Measurements from ENCODE around the gene TFAP2A. TPM values are rescaled to one million over a fixed set of nuclear protein-coding genes. Genes with fewer than 3 reads are reported as not detected.
A peak's percentile ranks its signal among the peaks of the same experiment; 100 is the strongest.

TFAP2A gene
- total RNA-seq, 2 donors from 2014 or later: 0.12 TPM; not detected in 1

GRCh38 chr6:10412461-10413261, 2.2 kb downstream of the TFAP2A start:
- DNase-seq (ENCODE audit: low spot score): no peak
- no peaks in the 10 kb centered on the region for H3K36me3 ChIP-seq
- peak overlapping the region; percentile 45 to 62 for H3K4me3 ChIP-seq
- no peaks in the 10 kb centered on the region for H3K9me3 ChIP-seq
- H3K27ac ChIP-seq: no peak overlapping the region
- H3K4me1 ChIP-seq: peaks cover 0 to 58% of the 10 kb centered on the region in 2 donors
- peaks cover 63 to 64% of the 10 kb centered on the region in 2 donors for H3K27me3 ChIP-seq
- TF ChIP-seq, protein P1, sequence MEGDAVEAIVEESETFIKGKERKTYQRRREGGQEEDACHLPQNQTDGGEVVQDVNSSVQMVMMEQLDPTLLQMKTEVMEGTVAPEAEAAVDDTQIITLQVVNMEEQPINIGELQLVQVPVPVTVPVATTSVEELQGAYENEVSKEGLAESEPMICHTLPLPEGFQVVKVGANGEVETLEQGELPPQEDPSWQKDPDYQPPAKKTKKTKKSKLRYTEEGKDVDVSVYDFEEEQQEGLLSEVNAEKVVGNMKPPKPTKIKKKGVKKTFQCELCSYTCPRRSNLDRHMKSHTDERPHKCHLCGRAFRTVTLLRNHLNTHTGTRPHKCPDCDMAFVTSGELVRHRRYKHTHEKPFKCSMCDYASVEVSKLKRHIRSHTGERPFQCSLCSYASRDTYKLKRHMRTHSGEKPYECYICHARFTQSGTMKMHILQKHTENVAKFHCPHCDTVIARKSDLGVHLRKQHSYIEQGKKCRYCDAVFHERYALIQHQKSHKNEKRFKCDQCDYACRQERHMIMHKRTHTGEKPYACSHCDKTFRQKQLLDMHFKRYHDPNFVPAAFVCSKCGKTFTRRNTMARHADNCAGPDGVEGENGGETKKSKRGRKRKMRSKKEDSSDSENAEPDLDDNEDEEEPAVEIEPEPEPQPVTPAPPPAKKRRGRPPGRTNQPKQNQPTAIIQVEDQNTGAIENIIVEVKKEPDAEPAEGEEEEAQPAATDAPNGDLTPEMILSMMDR (IDR thresholded peaks at IDR 0.05): no peak

DNA sequence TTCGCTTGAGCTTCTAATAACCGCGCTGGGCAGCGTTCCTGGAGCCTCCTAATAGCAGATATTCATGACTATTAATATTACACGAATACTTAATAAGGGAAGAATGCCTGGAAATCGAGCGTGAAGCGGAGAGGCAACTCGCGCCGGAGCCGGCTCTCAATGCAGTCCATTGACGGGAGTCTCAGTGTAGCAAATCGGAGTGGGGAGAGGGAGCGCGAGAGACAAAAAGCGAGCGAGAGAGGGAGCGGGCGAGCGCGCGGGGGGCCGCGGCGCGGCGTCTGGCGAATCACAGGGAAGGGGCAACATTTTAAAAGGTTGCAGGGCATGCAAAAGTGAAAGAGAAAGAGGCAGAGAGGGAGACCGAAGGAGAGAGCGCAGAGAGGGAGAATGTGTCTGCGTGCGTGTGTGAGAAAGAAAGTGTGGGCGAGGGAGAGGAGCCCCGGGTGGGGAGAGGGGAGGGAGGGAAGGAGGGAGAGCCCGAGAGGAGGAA, 2.9 kb downstream of the TFAP2A start:
- H3K4me3 ChIP-seq: peak overlapping the region; percentile 45 to 62
- DNase-seq (ENCODE audit: low spot score): no peak
- TF ChIP-seq, protein P1 (IDR thresholded peaks at IDR 0.05): no peak
- no peak overlapping the region for H3K27ac ChIP-seq
- H3K9me3 ChIP-seq: no peaks in the 10 kb centered on the region
- peaks cover 58 to 61% of the 10 kb centered on the region in 2 donors for H3K27me3 ChIP-seq
- H3K36me3 ChIP-seq: no peaks in the 10 kb centered on the region
- peaks cover 0 to 55% of the 10 kb centered on the region in 2 donors for H3K4me1 ChIP-seq

- peak overlapping the region; percentile 45 to 62 for H3K4me3 ChIP-seq
- H3K27ac ChIP-seq: no peak overlapping the region
- H3K27me3 ChIP-seq: peaks cover 51 to 56% of the 10 kb centered on the region in 2 donors
- H3K36me3 ChIP-seq: no peaks in the 10 kb centered on the region
- TF ChIP-seq, protein P1 (IDR thresholded peaks at IDR 0.05): no peak
- no peaks in the 10 kb centered on the region for H3K9me3 ChIP-seq
- peaks cover 0 to 48% of the 10 kb centered on the region in 2 donors for H3K4me1 ChIP-seq
- DNase-seq (ENCODE audit: low spot score): no peak
Observed at GRCh38 chr6:10411131-10411970, 3.5 kb downstream of the TFAP2A start.

DNA sequence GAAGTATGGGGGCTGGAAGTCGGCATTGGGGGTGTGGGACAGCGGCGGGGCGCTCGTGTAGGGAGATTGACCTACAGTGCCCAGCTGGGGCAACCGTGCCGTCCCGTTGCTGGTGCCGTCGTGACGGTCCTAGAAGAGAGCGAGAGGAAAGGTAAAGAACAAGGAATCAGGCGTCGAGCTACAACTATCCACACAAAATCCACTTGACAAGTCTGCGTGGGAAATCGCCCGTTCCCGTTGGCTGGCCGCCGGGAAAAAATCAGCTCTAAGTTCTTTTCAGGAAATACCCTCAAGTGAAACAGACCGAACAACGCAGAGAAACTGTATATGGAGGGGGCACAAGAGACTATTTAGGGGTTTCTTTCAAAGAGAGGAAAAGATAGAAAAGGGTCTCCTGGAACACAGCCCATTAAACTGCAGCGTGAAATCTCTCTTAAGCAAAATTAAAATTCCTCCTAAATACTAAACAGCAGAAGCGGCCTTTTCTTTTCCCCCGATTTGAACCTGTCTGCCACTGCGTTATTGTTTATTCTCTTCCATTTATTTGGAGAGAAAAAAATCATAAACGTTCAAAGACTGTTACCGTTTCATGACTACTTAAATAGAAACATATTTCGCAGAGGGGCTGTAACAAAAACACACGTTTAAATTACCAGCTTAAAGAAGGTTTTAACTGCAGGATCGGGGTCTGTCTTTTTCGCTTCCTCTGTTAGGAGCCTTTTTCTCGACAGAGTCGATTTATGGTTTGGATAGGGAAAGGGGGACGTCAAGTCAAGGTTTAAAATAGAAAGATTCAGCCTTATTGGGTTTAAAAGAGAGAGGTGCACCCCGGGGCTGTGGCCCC, 4.4 kb downstream of the TFAP2A start:
- no peaks in the 10 kb centered on the region for H3K36me3 ChIP-seq
- H3K4me3 ChIP-seq: peak overlapping the region in 1 of 2 donors; percentile 62
- H3K27me3 ChIP-seq: peaks cover 48 to 50% of the 10 kb centered on the region in 2 donors
- H3K4me1 ChIP-seq: peaks cover 0 to 46% of the 10 kb centered on the region in 2 donors
- no peak overlapping the region for H3K27ac ChIP-seq
- no peak for DNase-seq (ENCODE audit: low spot score)
- TF ChIP-seq, protein P1 (IDR thresholded peaks at IDR 0.05): no peak
- no peaks in the 10 kb centered on the region for H3K9me3 ChIP-seq

DNA sequence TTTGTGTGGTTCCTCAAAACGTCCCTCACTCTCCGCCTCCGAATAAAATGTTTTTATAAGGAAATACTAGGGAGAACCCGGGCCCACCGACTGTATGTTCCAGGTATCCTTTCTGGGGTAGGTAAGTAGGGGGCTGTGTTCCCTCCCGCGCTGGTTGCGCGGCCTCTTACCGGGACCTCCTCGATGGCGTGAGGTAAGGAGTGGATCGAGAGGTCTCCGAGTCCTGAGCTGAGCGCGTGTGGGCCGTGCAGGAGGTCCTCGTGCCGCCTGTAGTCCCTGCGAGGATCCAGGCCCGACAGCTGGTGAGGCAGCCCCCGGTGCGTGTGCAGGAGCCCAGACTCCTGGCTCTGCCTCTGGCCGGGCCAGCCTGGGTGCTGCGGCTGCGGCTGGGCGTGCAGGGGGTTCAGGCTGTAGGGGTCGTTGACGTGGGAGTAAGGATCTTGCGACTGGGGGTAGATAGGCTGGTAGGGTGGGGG, 5.1 kb downstream of the TFAP2A start:
- Histone ChIP-seq H3K27me3 (peaks cover 42 to 50% of the 10 kb centered on the region in 2 donors), H3K4me1 (peaks cover 0 to 40% of the 10 kb centered on the region in 2 donors), H3K27ac (no peak overlapping the region), H3K4me3 (no peak overlapping the region), H3K36me3 (no peaks in the 10 kb centered on the region), H3K9me3 (no peaks in the 10 kb centered on the region)
- DNase-seq (ENCODE audit: low spot score): no peak
- TF ChIP-seq, protein P1 (IDR thresholded peaks at IDR 0.05): no peak
